GM18498 (cell line): Measurements from ENCODE around the gene NEURL3.

Experiments used
- ATAC-seq: cut with Tn5 transposase; IDR thresholded peaks from one replicate; pipeline ENCODE4 v1.9.1; 2021; ENCODE audit warnings: mild to moderate bottlenecking, moderate library complexity; ENCODE audit not compliant: unreplicated experiment

NEURL3 gene

DNA sequence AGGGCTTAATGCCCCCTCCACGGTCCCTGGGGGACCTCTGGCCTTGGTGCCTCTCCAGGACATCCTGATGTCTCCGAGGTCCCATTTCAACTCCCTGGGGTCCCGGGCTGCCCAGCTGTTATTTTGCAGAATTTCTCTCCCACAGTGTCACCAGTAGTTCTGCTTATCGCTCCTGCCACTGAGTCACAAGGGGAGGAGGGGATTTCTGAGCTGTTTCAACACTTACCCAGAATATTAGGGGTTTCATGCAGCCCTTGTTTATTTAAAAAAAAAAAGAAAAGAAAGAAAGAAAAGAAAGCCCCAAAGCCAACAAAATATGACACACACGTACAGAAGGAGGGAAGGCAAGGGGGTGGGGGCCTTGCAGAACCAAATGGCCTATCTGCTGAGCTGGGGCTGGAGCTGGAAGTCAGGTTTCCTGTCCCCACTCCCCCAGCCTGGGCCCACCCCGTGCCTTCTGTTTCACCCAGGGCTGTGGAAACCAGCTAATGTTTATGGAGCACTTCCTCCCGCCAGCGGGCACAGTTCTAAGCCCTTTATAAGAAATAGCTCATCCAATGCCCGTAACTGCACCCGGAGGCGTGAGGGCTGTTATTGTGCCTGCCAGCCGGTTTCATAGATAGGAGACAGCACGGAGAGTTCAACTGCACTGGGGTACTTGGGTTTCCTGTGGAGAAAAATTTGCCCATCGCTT, 23.0 kb upstream of the NEURL3 start:
- ATAC-seq: no peak

DNA sequence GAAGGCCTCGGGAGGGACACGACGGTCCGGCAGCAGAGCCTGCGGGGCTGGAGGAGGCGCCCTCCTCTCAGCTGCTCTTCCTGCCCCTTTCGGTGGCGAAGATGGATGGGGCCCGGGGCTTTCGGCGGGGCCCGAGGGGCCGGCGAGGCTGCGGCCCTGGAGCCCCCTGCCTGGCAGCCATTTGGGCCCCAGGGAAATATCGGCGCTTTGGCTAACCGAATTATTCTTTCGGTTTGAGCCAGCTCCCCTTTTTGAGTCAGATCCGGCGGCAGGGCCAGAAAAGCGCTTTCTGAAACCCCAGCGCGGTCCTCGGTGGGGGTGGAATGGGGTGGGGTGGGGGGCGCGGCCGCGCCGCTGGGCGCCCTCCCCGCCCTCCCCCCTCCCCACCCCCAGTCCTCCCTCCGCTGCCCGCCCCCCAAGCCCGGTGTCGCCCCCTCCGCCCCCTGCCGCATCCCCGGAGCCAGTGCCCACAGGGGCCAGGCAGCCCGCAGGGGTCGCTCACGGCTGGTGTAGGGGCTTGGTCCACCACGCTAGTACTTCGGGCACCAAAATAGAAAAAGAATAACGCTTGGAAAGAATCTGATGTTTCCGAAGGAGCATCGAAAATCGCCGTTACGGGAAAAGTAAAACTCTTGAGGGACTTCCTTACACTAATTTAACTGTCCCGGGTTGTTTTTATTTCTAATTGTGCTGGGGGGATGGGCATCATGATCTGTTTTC, 22.3 kb upstream of the NEURL3 start:
- ATAC-seq: peak; percentile 41

GRCh38 chr2:96526615-96527285, 21.6 kb upstream of the NEURL3 start:
- ATAC-seq: no peak

GRCh38 chr2:96526101-96526591, 21.0 kb upstream of the NEURL3 start:
- ATAC-seq: no peak

- no peak for ATAC-seq
Measured at GRCh38 chr2:96525211-96525507, 20.0 kb upstream of the NEURL3 start.

DNA sequence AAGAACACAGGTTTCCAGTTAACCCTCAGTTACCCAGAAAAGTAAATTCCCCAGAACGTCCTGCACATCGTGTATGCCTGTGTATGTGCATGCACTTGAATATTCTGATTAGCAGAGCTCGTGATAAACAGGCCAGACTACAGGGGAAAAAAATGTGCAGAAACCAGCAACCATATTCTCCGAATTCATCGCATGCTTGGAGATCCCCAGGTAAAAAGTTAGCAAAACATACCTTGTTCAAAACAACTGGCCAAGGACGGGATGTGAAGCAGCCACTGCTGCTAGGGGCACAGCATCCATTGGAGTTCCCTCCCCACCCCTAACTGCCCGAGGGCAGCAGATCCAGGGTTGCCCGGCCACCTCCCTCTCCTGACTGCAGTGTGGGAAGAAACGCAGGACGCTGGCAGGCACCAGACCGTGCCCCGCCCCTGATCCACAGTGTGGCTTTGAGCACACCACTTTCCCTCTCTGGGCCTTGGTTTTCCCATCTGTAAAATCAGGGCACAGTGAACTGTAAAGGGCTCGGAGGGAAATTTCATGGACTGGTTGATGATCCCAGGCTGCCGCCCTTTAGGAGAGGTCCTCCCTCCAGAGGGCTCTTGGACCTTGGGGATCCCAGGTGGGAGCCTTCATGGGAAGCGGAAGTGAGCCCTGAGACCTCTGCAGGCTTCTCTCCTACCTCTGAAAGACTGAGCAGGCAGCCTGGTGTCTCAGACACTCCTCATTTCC, 19.5 kb upstream of the NEURL3 start:
- no peak for ATAC-seq

- ATAC-seq: no peak
Measured at GRCh38 chr2:96523659-96524481, 18.7 kb upstream of the NEURL3 start.

DNA sequence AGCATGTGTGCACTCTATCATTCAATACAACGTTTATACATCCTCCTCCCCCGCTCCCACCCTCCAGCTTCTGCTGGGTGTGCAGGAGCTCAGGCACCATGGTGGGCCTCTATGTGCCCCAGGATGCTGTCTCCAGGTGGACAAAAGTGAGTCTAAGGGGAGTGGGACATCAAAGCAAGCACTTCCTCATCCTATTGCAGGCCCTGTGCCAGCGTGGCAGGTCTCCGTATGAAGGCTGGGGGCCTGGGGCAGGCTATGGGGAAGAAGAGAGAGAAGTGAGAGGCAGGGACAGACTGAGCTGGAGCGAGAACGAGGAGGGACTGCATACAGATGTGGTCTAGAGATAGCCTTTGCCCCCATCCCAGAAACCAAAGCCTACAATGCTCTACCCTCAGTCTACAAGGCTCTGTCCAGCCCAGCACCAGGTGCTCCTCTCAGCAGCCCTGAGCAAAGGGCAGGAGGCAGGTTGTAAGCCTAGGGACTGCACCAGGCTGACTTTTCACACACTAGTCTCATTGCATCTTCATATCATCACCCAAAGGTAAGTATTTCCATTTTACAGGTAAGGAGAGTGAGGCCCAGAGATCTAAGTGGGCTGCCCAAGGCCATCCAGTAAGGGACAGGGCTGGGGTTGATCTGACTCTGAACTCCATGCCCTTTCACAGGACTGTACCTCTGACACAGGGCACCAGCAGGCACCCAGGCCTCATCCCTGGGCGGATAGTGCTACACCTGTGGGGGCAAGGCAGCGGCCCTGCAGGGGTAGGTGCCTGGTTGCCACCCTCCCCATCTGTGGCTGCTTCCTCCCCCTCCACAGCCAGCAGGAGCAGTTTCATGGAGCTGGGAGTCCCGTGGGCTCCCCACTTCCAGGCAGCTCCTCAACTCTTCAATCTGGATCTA, 17.4 kb upstream of the NEURL3 start:
- no peak for ATAC-seq

- ATAC-seq: no peak
Measured at GRCh38 chr2:96521219-96521618, 16.1 kb upstream of the NEURL3 start.

- no peak for ATAC-seq
Measured at GRCh38 chr2:96520697-96521096, 15.5 kb upstream of the NEURL3 start.

GRCh38 chr2:96520231-96520630, 15.1 kb upstream of the NEURL3 start:
- ATAC-seq: no peak

- ATAC-seq: no peak
Measured at GRCh38 chr2:96517079-96517478, 11.9 kb upstream of the NEURL3 start.

DNA sequence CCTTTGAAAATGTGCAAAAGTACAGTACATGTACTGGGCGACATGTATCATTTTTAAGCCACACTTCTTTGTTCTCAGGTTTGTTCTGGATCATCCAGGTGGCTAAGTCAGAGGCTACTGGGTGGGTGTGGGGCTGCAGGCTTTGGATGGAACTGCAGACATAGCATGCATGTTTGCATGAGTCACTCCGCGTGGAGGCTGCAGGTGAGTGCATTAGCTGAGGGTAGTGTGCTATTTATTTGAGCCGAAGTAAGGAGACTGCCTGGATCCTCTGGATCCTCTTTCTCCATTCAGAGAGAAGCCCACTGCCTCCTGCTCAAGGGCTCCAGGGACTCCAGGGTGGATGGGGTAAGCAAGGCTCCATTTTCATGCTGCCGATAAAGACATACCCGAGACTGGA, 9.4 kb upstream of the NEURL3 start:
- no peak for ATAC-seq

- ATAC-seq: no peak
Measured at GRCh38 chr2:96512341-96512740, 7.2 kb upstream of the NEURL3 start.

GRCh38 chr2:96511851-96512250, 6.7 kb upstream of the NEURL3 start:
- ATAC-seq: no peak

- no peak for ATAC-seq
Measured at GRCh38 chr2:96510931-96511595, 5.9 kb upstream of the NEURL3 start.

DNA sequence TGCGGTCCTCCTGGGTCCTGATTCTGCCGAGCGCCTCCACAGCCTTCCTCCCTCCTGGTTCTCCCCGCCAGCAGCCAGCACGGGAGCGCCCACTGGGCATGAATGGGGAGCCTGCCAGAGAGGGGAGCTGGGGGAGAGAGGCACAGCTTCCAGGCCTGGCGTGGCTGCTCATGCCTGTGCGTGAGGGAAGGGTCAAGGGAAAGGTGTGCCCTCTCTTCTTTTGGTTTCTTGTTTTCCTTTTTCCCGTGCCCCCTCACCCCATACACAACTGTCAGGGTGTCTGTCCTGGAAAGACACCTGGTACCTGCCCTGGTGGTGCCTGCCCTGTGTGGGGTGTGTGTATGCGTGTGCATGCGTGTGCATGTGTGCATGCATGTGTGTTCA, 4.7 kb upstream of the NEURL3 start:
- ATAC-seq: no peak

DNA sequence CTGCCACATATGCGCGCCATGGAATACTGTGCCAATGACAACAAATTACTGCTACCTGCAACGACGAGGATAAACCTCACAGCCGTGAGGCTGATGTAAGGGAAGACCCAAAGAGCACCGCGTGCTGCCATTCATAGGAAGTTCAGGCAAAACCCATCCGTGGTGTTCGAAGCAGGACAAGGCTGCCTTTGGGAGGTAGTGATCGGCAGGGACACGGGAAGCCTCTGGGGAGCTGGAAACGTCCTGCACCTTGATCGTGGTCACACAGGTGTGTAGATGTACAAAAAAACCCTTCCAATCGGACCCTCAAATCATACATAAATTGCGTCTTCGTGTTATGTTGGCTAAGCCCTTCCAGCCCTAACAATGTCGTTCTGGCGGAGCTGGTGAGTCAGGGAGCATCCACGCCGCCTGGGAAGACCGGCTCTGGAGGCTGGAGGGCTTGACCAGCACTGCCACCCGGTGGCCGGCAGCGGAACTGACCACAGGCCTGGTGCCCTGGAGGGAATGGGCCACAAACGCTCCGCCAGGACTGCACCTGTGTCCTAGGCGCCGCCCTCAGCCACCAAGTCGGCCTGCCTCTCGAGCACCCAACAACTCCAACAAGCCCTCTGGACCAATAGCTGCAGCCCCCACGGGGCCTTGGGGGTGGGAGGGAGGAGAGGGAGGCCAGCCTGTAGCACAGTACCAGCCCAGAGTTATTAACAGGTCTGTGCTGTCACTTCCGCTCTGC, 4.1 kb upstream of the NEURL3 start:
- ATAC-seq: peak; percentile 79
